GM23338 (cell line): ENCODE data around the gene ALDH6A1.

ENCODE experiments used
- CREB1 ChIP-seq: fragments of 250-450 bp; sonication (Bioruptor Pico); IDR thresholded peaks from 2 replicates; pipeline ENCODE4 v1.5.0; 2020; ENCODE audit warnings: low read depth, mild to moderate bottlenecking, moderate library complexity
- TF ChIP-seq, protein P1 (sequence below), 2 experiments: fragments of 200-600 bp in 1 of 2; sonication (generic) in 1 of 2; conservative IDR thresholded peaks; 2 replicates each; pipeline versions ENCODE4 v1.5.1 to v1.6.1; 2016 to 2017; ENCODE audit warnings: antibody characterized with exemption in 2 of 2, low read depth in 2 of 2, mild to moderate bottlenecking in 2 of 2, moderate library complexity in 1 of 2

DNA sequence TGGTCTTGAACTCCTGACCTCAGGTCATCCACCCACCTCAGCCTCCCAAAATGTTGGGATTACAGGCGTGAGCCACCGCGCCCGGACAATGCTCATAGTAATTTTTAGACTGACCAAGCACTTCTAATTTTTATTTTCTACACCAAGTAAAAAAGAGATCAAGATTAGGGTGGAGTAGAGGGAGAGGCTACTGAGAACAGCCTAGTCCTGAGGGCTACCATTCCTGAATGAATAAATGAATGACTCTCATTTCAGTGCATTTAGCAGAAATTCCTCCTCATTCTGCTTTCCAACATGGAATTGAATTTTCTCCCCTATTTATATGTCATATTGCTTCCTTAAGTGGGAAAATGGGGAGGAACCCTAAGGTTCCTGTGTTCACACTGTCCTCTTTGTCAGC, 38.7 kb downstream of the ALDH6A1 start:
- TF ChIP-seq, protein P1, sequence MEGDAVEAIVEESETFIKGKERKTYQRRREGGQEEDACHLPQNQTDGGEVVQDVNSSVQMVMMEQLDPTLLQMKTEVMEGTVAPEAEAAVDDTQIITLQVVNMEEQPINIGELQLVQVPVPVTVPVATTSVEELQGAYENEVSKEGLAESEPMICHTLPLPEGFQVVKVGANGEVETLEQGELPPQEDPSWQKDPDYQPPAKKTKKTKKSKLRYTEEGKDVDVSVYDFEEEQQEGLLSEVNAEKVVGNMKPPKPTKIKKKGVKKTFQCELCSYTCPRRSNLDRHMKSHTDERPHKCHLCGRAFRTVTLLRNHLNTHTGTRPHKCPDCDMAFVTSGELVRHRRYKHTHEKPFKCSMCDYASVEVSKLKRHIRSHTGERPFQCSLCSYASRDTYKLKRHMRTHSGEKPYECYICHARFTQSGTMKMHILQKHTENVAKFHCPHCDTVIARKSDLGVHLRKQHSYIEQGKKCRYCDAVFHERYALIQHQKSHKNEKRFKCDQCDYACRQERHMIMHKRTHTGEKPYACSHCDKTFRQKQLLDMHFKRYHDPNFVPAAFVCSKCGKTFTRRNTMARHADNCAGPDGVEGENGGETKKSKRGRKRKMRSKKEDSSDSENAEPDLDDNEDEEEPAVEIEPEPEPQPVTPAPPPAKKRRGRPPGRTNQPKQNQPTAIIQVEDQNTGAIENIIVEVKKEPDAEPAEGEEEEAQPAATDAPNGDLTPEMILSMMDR (conservative IDR thresholded peaks at IDR 0.05; ENCODE audit: low read depth in 2 of 2), result no peak
- no peak for TF ChIP-seq CREB1 (CRISPR knock-in tag)
